Motor neuron (in vitro differentiated cells): ENCODE results near the gene GABRA4. TPM values are rescaled to one million over a fixed set of nuclear protein-coding genes. Genes with fewer than 3 reads are reported as not detected.
A peak's percentile ranks its signal among the peaks of the same experiment; 100 is the strongest.

Experiments
- ATAC-seq, 8 experiments: fragments of 200-7000 bp; cut with Tn5 transposase; replicated peaks in 6 of 8; 2 replicates each; pipeline ENCODE4 v1.8.0; 2021; ENCODE audit warnings: mild to moderate bottlenecking in 8 of 8, moderate library complexity in 8 of 8
- H3K27ac ChIP-seq, 2 donors: fragments of 250-450 bp; sonication (Bioruptor Pico); 2 replicates each; pipeline ENCODE4 v1.9.0; 2021; ENCODE audit warnings: antibody characterized with exemption in 2 of 2, mild to moderate bottlenecking in 2 of 2, moderate library complexity in 1 of 2
- H3K4me1 ChIP-seq, 2 donors: fragments of 250-450 bp; sonication (Bioruptor Pico); replicated peaks in 1 of 2; 2 replicates each; pipeline ENCODE4 v1.6.1; 2021; ENCODE audit warnings: antibody characterized with exemption in 2 of 2, mild to moderate bottlenecking in 2 of 2, moderate library complexity in 1 of 2
- H3K4me3 ChIP-seq, 5 donors: fragments of 250-450 bp; sonication (Bioruptor Pico); 2 replicates each; pipeline ENCODE4 v1.9.0; 2021; ENCODE audit warnings: antibody characterized with exemption in 5 of 5, mild to moderate bottlenecking in 5 of 5, moderate library complexity in 4 of 5
- WGBS, 10 experiments: fragments of 450-650 bp; shearing (Covaris generic); methylation state at CpG; one replicate each; pipeline ENCODE4 v1.0.0; 2022; 5-methylcytosine and 5-hydroxymethylcytosine counted together
- in situ Hi-C, 9 experiments: fragments of 400-800 bp; cut with MboI; loops; one replicate each; pipeline ENCODE4 v1.15.0; 2021; ENCODE audit warnings: low sequenced_read_pairs in 9 of 9, low pct_unique_long_range_greater_than_20kb in 2 of 9; ENCODE audit not compliant: unreplicated experiment in 9 of 9
- total RNA-seq, 8 experiments: library from RNA; unstranded; fragments of 300-600 nt; gene quantifications; 2 replicates each; pipeline versions ENCODE4 v1.2.3 to v1.2.4, GENCODE V29; 2022

The GABRA4 gene
- total RNA-seq, 8 experiments from 2014 or later, result under 0.01 to 0.38 (median 0.06) TPM

DNA sequence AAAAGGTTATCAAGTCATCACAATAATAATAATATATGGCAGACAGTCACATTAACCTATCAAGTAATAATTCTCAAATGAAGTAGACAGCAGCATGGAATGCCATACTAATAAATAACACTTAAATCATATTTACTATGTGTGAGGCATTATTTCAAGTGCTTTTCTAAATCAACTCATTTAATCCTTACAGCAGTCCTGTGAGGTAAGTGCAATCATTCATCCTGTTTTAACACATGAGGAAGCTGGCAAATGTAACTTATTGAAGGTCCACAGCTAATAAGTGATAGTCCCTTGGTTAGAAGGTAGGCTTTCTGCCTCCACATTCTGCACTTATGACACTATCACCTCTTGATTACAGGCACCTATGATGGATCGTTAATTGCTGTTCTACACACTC lies 24.5 kb downstream of the GABRA4 start:
- in situ Hi-C loops, result no loop called here
- no peak overlapping the region for H3K27ac ChIP-seq
- no peaks in the 10 kb centered on the region for H3K4me1 ChIP-seq
- 20 to 100% (median 70%) methylated on average over 1 of the region's 1 CpG; no CpG with 5 or more reads in 4 of the 10 experiments for WGBS, 10 experiments
- peak in 5 of 8 experiments; percentile 10 to 67 (median 56) for ATAC-seq
- no peak overlapping the region for H3K4me3 ChIP-seq

DNA sequence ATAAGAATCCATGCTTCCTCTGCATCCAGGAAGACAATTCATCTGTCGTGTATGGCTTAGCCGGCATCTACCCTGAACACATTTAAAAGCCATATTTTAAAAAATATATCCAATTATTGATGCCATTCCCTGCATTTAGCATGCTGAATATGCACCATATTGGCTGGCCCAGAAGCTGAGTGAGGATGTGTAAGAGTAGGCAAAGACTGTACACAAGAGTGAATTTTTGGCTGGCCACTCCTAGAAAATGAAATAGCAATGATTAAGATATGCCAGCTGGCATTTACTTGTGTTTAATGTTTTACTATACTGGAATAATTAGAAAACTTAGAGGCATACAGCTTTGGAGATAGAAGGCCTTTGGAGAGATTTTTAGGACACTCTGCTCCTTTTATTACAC lies 25.8 kb downstream of the GABRA4 start:
- no peak for ATAC-seq
- in situ Hi-C loops, result no loop called here
- no peak overlapping the region for H3K4me3 ChIP-seq
- no peaks in the 10 kb centered on the region for H3K4me1 ChIP-seq
- WGBS, 10 experiments, result 6 to 100% (median 82%) methylated on average over 1 to 2 of the region's 2 CpGs; no CpG with 5 or more reads in 4 of the 10 experiments
- H3K27ac ChIP-seq, result no peak overlapping the region

DNA sequence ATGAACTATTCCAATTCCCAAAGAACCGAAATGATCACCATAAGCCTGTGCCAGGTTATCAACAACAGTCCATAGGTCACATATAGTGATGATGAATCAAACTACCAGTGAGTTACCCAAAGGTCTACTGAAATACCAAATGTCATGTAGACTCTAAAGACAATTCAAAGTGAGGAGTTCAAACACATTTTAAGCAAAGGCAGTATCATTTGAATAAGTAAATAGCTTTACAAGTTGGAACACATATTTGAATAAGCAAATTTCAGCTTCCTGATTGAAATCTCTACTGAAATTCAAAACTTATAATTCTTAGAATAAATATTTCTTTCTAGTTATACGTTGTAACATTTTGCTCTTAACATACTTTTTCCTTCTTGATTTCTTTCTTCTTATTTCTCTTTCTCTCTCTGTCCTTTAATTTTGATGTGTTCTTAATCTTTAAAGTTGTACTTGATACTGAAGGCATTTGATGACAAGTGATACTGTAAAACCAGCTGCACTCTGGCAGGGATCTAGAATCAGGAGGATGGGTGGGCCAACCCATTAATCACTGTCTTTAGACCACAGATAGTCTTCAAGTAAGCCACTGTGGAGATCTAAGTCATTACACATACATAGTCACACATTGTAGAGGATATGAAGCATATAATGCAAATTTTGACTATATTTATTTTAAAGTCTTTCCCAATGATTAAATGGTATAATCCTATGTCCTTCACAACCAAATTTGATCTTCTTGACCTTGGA lies 34.5 kb downstream of the GABRA4 start:
- WGBS, 10 experiments, result 0 to 100% (median 70%) methylated on average over 1 to 2 of the region's 2 CpGs
- in situ Hi-C loops, result no loop called here
- Histone ChIP-seq H3K4me3 (no peak overlapping the region), H3K4me1 (no peaks in the 10 kb centered on the region), H3K27ac (no peak overlapping the region)
- ATAC-seq, result peak in 3 of 8 experiments; percentile 55 to 82 (median 78)

DNA sequence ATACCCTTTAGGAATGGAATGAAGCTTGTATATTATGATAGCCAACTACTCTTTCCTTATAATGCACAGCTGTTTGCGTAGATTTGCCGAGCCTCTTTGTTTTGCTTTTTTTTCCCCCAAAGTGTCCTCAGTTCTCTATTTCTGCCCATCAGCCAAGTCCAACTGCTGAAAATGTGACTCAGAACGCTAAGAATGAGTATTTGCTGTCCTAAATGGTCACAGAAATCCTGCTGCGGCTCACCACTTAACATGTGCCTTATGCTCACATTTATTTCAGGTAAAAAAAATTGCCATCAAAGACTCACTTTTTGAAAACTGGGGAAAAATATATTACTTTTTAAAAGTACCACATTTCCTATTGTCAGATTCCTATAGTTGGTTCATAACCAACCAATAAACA lies 36.9 kb downstream of the GABRA4 start:
- 0 to 100% (median 66%) methylated on average over 1 to 4 of the region's 4 CpGs for WGBS, 10 experiments
- no peak for ATAC-seq
- Histone ChIP-seq H3K4me1 (no peaks in the 10 kb centered on the region), H3K27ac (no peak overlapping the region), H3K4me3 (no peak overlapping the region)
- in situ Hi-C loops, result no loop called here

DNA sequence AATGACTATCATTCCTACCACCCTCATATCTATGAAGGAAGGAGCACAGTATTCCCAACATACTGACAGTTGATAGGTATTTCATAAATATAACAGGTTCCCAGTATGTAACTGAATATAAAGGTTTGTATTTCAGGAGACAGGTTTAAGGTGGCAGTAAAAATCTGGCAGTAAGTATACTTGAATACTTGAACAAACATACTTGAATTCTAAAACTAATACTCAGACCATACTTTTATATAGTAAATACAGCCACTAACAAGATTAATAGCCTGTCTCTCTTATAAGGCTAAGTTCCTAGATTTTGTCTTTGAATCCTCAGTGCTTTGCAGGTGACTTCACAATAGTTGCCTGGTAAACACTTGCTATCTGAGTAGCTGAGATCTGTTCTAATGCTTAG lies 37.8 kb downstream of the GABRA4 start:
- in situ Hi-C loops, result no loop called here
- Histone ChIP-seq H3K27ac (no peak overlapping the region), H3K4me1 (no peaks in the 10 kb centered on the region), H3K4me3 (no peak overlapping the region)
- no peak for ATAC-seq

DNA sequence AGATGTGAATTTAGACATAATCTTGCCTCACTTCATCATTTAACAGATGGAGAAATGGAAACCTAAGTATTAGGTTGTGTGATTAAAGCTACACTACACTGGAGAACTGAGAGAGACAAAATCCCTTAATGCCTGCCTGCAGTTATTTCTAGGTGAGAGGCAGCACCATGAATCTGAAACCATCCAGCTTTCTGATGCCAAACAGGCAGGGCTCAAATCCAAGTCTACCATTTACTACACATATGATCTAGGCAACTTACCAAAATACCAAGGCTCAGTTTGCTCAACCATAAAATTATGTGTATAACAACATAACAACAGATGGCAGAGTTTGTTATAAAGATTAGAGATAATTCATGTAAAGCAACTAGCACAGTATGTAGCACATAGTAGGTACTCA lies 38.7 kb downstream of the GABRA4 start:
- no peaks in the 10 kb centered on the region for H3K4me1 ChIP-seq
- ATAC-seq, result no peak
- in situ Hi-C loops, result no loop called here
- H3K4me3 ChIP-seq, result no peak overlapping the region
- H3K27ac ChIP-seq, result no peak overlapping the region

DNA sequence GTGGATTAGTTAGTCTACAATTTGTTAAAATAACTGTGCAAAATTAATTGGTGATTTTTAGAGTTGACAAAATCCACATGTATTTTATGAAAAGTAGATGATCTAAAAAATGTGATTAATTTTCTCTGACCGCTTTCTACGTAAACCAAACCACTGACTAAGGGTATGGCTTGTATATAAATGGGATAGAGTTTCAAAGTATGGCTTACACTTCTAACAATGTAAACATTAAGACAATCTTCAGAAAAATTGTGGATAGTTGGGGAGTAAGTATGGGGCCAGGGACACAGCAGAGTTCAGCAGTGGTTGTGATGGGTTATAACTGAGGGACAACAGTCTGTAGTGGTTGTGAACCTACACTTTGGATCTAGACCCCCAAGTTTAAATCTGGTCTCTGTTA lies 39.8 kb downstream of the GABRA4 start:
- in situ Hi-C loops, result no loop called here
- Histone ChIP-seq H3K4me3 (no peak overlapping the region), H3K4me1 (no peaks in the 10 kb centered on the region), H3K27ac (no peak overlapping the region)
- WGBS, 10 experiments, result 6 to 100% (median 62%) methylated on average over 1 to 2 of the region's 2 CpGs; no CpG with 5 or more reads in 2 of the 10 experiments
- no peak for ATAC-seq

DNA sequence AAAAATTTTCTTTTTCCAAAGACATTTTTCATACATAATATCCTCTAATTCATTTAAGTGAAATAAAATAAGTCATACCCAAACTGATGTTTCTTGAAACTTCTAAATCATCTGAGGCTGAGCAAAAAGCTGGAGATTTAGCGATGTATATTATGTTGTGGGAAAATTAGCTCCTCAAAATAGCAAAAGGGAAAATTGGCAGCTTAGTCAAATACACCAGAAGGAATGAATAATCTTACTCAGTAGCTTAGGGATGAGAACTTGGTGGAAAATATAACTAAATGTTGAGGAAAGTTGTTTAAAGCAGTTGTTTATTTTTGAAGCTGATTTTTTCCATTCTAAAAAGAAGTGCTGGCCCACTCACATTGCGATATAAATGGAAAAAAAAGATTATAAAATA lies 40.9 kb downstream of the GABRA4 start:
- in situ Hi-C loops, result no loop called here
- Histone ChIP-seq H3K27ac (no peak overlapping the region), H3K4me1 (no peaks in the 10 kb centered on the region), H3K4me3 (no peak overlapping the region)
- no peak for ATAC-seq
- whole genome bisulfite sequencing, 10 experiments, result 5 to 100% (median 86%) methylated on average over 1 to 2 of the region's 2 CpGs

DNA sequence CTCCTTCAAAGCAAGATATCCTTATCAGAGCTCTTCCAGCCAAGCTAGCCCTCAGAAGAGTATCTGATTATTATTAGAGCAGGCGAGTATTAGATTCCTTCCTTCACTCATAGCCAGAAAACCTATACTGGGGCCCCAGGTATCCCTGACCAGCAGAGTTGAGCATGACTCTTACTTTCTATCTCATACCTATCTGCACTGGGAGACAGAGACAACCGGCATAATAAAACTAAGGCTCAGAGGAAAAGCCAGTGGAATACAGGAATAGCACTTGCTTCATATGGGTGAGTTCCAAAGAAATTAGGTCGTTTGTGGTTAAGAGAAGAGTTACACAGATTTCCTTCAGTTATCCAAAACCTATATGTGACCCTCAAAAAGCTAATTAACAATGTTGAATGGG lies 42.6 kb downstream of the GABRA4 start:
- peaks cover 0 to 7% of the 10 kb centered on the region in 2 donors for H3K4me1 ChIP-seq
- H3K27ac ChIP-seq, result no peak overlapping the region
- ATAC-seq, result no peak
- 10 to 100% (median 56%) methylated on average over 1 to 3 of the region's 3 CpGs; no CpG with 5 or more reads in 3 of the 10 experiments for WGBS, 10 experiments
- no peak overlapping the region for H3K4me3 ChIP-seq
- in situ Hi-C loops, result no loop called here

DNA sequence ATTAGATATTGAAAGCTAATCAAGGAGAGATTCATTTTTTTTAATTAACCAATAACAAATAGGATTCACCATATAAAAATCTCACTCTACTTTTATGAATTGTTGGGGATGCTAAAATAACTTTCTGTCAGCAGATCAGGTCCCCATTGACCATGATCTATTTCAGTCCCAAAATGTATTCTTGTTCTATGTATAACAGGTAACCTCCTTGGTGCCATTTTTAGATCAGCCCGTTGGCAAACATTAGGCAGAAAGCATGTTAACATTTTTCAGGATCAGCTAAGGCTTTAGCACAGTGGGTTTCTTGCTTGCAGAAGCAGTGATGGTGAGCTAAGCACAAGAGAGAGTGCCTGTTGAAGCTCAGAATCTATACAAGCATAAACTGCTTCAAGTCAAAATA lies 43.6 kb downstream of the GABRA4 start:
- WGBS, 10 experiments, result 0 to 100% (median 60%) methylated on average over 1 of the region's 1 CpG; no CpG with 5 or more reads in 4 of the 10 experiments
- in situ Hi-C loops, result loop anchor here in 1 of 9 experiments (25.0 kb wide), 2 partner anchors 162 to 437 kb away; no protein-coding TSS in a partner anchor
- Histone ChIP-seq H3K4me3 (no peak overlapping the region), H3K27ac (no peak overlapping the region), H3K4me1 (peaks cover 0 to 7% of the 10 kb centered on the region in 2 donors)
- no peak for ATAC-seq

DNA sequence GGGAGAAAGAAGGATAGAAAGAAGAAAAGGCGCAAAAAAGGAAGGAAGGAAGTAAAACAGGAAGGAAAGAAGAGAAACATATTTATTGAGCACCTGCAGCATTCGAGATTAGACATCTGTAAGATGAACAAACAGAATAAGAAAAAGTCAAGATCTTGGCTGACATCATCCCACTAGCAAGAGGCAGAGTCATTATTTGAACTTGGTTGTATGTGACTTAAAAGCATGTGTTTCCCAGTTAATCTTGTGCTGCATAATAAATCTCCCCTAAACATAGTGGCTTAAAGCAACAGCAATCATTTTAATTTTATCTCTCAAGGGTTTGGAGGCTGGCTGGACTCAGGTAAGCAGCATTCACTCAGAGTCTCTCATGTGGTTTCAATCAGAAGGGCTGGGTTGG lies 45.8 kb downstream of the GABRA4 start:
- in situ Hi-C loops, result loop anchor here in 1 of 9 experiments (25.0 kb wide), 2 partner anchors 165 to 440 kb away; no protein-coding TSS in a partner anchor
- H3K4me1 ChIP-seq, result peaks cover 0 to 7% of the 10 kb centered on the region in 2 donors
- ATAC-seq, result peak in 4 of 8 experiments; percentile 17 to 60 (median 56)
- H3K4me3 ChIP-seq, result no peak overlapping the region
- 0 to 100% (median 17%) methylated on average over 1 to 2 of the region's 2 CpGs; no CpG with 5 or more reads in 1 of the 10 experiments for WGBS, 10 experiments
- H3K27ac ChIP-seq, result no peak overlapping the region

DNA sequence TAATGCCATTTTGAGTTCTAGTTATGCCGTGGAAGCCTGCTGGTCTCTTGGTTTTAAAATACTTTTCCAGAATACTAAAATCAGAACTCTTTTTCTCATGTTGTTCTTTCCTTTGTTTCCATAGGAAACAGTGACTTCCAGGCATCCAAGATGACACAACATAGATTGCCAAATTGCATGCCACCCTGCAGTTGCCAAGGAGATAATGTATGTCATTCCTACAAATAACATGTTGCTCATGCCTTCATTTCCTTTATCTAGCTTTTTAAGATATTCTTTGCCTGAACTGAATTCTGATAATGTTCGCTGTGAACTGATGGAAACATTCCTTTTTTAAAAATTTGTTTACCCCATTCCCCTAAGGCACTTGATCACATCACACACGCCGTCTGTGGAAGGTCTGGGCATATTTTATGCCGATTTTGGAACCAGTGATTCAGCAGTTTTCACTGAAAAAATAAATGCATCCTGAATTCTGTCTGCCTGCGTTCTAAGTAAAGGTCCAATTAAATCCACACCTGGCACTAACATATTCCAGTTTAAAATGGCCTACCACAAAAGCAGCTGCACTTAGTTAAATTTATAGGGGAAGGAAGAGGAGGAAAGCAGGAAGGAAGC lies 46.4 kb downstream of the GABRA4 start:
- H3K27ac ChIP-seq, result no peak overlapping the region
- WGBS, 10 experiments, result 0 to 100% (median 62%) methylated on average over 2 to 6 of the region's 6 CpGs
- ATAC-seq, result peak in 6 of 8 experiments; percentile 39 to 87 (median 78)
- peaks cover 0 to 7% of the 10 kb centered on the region in 2 donors for H3K4me1 ChIP-seq
- in situ Hi-C loops, result loop anchor here in 1 of 9 experiments (25.0 kb wide), 2 partner anchors 165 to 440 kb away; no protein-coding TSS in a partner anchor
- H3K4me3 ChIP-seq, result no peak overlapping the region

DNA sequence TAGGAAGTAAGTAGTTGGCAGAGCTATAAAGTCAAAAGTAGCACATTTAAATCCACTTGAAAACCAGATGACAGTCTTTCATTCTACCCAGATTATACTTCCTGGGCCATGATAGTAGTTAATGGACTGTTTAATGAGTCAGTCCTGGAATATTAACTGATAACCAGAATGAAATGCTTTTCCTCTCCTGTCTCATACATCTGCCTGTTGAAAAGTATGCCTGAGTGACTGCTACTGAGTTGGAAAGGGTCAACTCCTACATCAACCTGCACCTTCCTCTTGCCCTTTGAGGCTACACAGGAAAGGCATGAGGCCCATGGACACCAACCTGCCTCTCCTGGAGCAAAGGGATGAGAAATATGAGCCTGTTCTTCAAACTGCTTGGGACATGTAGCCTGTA lies 48.3 kb downstream of the GABRA4 start:
- peaks cover 0 to 7% of the 10 kb centered on the region in 2 donors for H3K4me1 ChIP-seq
- no peak overlapping the region for H3K27ac ChIP-seq
- no peak for ATAC-seq
- no peak overlapping the region for H3K4me3 ChIP-seq
- in situ Hi-C loops, result loop anchor here in 1 of 9 experiments (25.0 kb wide), 2 partner anchors 167 to 442 kb away; no protein-coding TSS in a partner anchor
